Suprapubic skin (tissue), 4 donors: ENCODE measurements around the gene GGNBP2.

Experiments used
- CTCF ChIP-seq, 2 donors: fragments of 200-600 bp in 1 of 2; fragments of 450-650 bp in 1 of 2; sonication (generic) in 1 of 2; IDR thresholded peaks; one replicate each; pipeline ENCODE4 v1.5.1; 2016 to 2019; ENCODE audit warnings: antibody characterized with exemption in 2 of 2, mild to moderate bottlenecking in 1 of 2, moderate library complexity in 1 of 2
- EP300 ChIP-seq: sonication (generic); formaldehyde crosslinking; IDR thresholded peaks from one replicate; pipeline ENCODE4 v1.6.1; 2017; ENCODE audit warnings: antibody characterized with exemption
- POLR2A ChIP-seq, 2 donors: fragments of 450-650 bp; IDR thresholded peaks; one replicate each; pipeline ENCODE4 v1.6.1; 2017; ENCODE audit warnings: antibody characterized with exemption in 2 of 2, mild to moderate bottlenecking in 2 of 2, moderate library complexity in 2 of 2
- POLR2AphosphoS5 ChIP-seq, 3 donors: sonication (generic); formaldehyde crosslinking; IDR thresholded peaks; one replicate each; pipeline ENCODE4 v1.6.1; 2017; ENCODE audit warnings: antibody characterized with exemption in 3 of 3

GRCh38 chr17:36524428-36524876 lies 20.3 kb upstream of the GGNBP2 start:
- TF ChIP-seq CTCF (IDR thresholded peaks at IDR 0.05) (no peak), POLR2AphosphoS5 (IDR thresholded peaks at IDR 0.05) (no peak), POLR2A (IDR thresholded peaks at IDR 0.05) (no peak), EP300 (no peak)
